Adrenal gland (tissue), 5 donors: ENCODE measurements around the gene PARVB.

Source experiments
- POLR2A ChIP-seq, 2 donors: fragments of 450-650 bp; IDR thresholded peaks; one replicate each; pipeline ENCODE4 v1.6.1; 2017; ENCODE audit warnings: antibody characterized with exemption in 2 of 2, mild to moderate bottlenecking in 2 of 2, moderate library complexity in 1 of 2
- TF ChIP-seq, protein P1 (sequence below), 6 experiments: fragments of 450-650 bp in 4 of 6; fragments of 200-600 bp in 2 of 6; sonication (generic) in 1 of 6; IDR thresholded peaks; 1 replicate in 5 of 6; 2 replicates in 1 of 6; pipeline versions ENCODE4 v1.5.1 to v1.8.0; 2016 to 2021; ENCODE audit warnings: antibody characterized with exemption in 6 of 6, mild to moderate bottlenecking in 2 of 6, moderate library complexity in 1 of 6
- donor health status: DM: no; HTN: no; CAD: no.

DNA sequence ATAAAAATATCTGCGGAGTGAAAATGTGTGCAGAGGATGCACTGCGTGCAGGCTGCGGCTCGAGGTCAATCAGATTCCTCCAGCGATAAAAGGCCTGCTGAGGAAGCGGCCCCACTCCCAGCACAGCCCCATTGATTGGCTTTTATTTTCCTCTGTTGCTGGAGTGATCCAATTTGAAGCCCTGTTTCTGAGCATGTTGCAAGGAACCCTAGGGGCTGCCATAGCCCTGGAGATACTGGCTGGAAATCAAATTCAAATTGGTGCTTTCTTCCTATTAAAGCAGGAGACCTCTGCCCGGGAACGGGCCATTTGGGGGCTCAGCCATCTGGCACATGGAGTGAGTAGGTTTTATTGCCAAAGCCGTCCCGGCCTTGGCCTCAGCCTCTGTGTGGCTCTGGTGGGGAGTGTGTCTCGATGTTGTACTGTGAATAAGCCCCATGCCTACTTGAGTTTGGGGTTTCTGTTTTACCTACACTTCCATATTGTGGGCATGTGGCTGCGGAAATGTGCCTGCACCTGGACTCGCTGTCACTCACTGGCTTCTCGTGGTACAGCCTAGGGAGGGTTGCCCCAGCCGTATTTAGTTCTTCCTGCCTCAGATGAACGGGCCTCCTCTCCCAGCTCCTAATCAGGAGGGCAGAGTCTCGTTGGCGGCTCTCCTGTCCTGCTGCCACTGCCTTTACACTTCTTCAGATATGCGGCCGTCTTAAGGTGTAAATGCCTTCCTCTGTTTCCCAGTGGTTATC lies 25.6 kb downstream of the PARVB start:
- TF ChIP-seq, protein P1, sequence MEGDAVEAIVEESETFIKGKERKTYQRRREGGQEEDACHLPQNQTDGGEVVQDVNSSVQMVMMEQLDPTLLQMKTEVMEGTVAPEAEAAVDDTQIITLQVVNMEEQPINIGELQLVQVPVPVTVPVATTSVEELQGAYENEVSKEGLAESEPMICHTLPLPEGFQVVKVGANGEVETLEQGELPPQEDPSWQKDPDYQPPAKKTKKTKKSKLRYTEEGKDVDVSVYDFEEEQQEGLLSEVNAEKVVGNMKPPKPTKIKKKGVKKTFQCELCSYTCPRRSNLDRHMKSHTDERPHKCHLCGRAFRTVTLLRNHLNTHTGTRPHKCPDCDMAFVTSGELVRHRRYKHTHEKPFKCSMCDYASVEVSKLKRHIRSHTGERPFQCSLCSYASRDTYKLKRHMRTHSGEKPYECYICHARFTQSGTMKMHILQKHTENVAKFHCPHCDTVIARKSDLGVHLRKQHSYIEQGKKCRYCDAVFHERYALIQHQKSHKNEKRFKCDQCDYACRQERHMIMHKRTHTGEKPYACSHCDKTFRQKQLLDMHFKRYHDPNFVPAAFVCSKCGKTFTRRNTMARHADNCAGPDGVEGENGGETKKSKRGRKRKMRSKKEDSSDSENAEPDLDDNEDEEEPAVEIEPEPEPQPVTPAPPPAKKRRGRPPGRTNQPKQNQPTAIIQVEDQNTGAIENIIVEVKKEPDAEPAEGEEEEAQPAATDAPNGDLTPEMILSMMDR (IDR thresholded peaks at IDR 0.05) = no peak
- no peak for TF ChIP-seq POLR2A (IDR thresholded peaks at IDR 0.05)
